GM23338 (cell line): ENCODE results near the gene FGD4. TPM values are rescaled to one million over a fixed set of nuclear protein-coding genes. Genes with fewer than 3 reads are reported as not detected.

Experiments
- ATAC-seq: fragments of 200-7000 bp; cut with Tn5 transposase; 3 replicates; pipeline ENCODE4 v1.9.1; 2020
- DNase-seq: peaks from one replicate; pipeline ENCODE4 v3.0.0-alpha.2; 2015; ENCODE audit warnings: low spot score
- H2AFZ ChIP-seq: fragments of 200-600 bp; sonication (generic); 2 replicates; pipeline ENCODE4 v1.8.0; 2016; ENCODE audit warnings: antibody characterized with exemption, mild to moderate bottlenecking, moderate library complexity
- H3F3A ChIP-seq: fragments of 200-600 bp; sonication (generic); replicated peaks from 2 replicates; pipeline ENCODE4 v1.8.0; 2017; ENCODE audit warnings: antibody characterized with exemption, mixed run types, low read depth
- H3K27ac ChIP-seq: fragments of 200-600 bp; sonication (generic); 2 replicates; pipeline ENCODE4 v1.6.1; 2016; ENCODE audit warnings: low read depth
- H3K27me3 ChIP-seq: fragments of 200-600 bp; sonication (generic); 2 replicates; pipeline ENCODE4 v1.8.0; 2016; ENCODE audit warnings: mild to moderate bottlenecking, mixed run types, moderate library complexity; ENCODE audit not compliant: insufficient read depth
- H3K36me3 ChIP-seq: fragments of 200-600 bp; sonication (generic); 2 replicates; pipeline ENCODE4 v1.8.0; 2016; ENCODE audit warnings: mild to moderate bottlenecking; ENCODE audit not compliant: insufficient read depth
- H3K4me1 ChIP-seq: fragments of 200-600 bp; sonication (generic); 2 replicates; pipeline ENCODE4 v1.8.0; 2016; ENCODE audit warnings: mild to moderate bottlenecking, moderate library complexity; ENCODE audit not compliant: insufficient read depth
- H3K4me2 ChIP-seq: fragments of 200-600 bp; sonication (generic); 2 replicates; pipeline ENCODE4 v1.7.1; 2017; ENCODE audit warnings: mixed run types
- H3K4me3 ChIP-seq: fragments of 200-600 bp; sonication (generic); 2 replicates; pipeline ENCODE4 v1.6.1; 2016; ENCODE audit warnings: mixed run types
- H3K79me2 ChIP-seq: fragments of 200-600 bp; sonication (generic); replicated peaks from 2 replicates; pipeline ENCODE4 v1.8.0; 2017; ENCODE audit warnings: mild to moderate bottlenecking; ENCODE audit not compliant: insufficient read depth
- H3K9me2 ChIP-seq: fragments of 200-600 bp; sonication (generic); 2 replicates; pipeline ENCODE4 v1.8.0; 2017; ENCODE audit not compliant: insufficient read depth
- H4K20me1 ChIP-seq: fragments of 200-600 bp; sonication (generic); replicated peaks from 2 replicates; pipeline ENCODE4 v1.8.0; 2017; ENCODE audit warnings: mild to moderate bottlenecking; ENCODE audit not compliant: insufficient read depth
- H3K27ac Mint-ChIP-seq: 2 replicates; pipeline ENCODE4 v1.8.0; 2020; ENCODE audit warnings: inconsistent platforms, mild to moderate bottlenecking, moderate library complexity, mixed read lengths
- H3K27me3 Mint-ChIP-seq: 3 replicates; pipeline ENCODE4 v1.8.0; 2022; ENCODE audit warnings: low read depth, mild to moderate bottlenecking, moderate library complexity, mixed read lengths, inconsistent platforms; ENCODE audit not compliant: insufficient read depth, poor library complexity
- H3K36me3 Mint-ChIP-seq: 3 replicates; pipeline ENCODE4 v1.8.0; 2021; ENCODE audit warnings: low read depth, mild to moderate bottlenecking, inconsistent platforms, moderate library complexity, mixed read lengths
- H3K4me1 Mint-ChIP-seq: 3 replicates; pipeline ENCODE4 v1.8.0; 2020; ENCODE audit warnings: mild to moderate bottlenecking, inconsistent platforms, mixed read lengths
- H3K4me3 Mint-ChIP-seq: 3 replicates; pipeline ENCODE4 v1.8.0; 2021; ENCODE audit warnings: moderate library complexity, mild to moderate bottlenecking, inconsistent platforms, mixed read lengths
- H3K9me3 Mint-ChIP-seq: 3 replicates; pipeline ENCODE4 v1.8.0; 2020; ENCODE audit warnings: moderate library complexity, mild to moderate bottlenecking, inconsistent platforms, mixed read lengths
- CTCF ChIP-seq, 2 experiments: fragments of 200-600 bp in 1 of 2; sonication (generic) in 1 of 2; conservative IDR thresholded peaks; 2 replicates each; pipeline versions ENCODE4 v1.5.1 to v1.6.1; 2016 to 2017; ENCODE audit warnings: antibody characterized with exemption in 2 of 2, low read depth in 2 of 2, mild to moderate bottlenecking in 2 of 2, moderate library complexity in 1 of 2
- EZH2 ChIP-seq: fragments of 200-600 bp; sonication (generic); IDR thresholded peaks from one replicate; pipeline ENCODE4 v1.8.0; 2017; ENCODE audit warnings: antibody characterized with exemption, mild to moderate bottlenecking, low read depth; ENCODE audit not compliant: unreplicated experiment
- EZH2phosphoT487 ChIP-seq: fragments of 200-600 bp; sonication (generic); IDR thresholded peaks from one replicate; pipeline ENCODE4 v1.8.1; 2018; ENCODE audit warnings: antibody characterized with exemption; ENCODE audit not compliant: unreplicated experiment
- JUNB ChIP-seq: IDR thresholded peaks from one replicate; pipeline ENCODE4 v1.6.1; 2016; ENCODE audit warnings: antibody characterized with exemption; ENCODE audit not compliant: unreplicated experiment
- STAT1 ChIP-seq: IDR thresholded peaks from one replicate; pipeline ENCODE4 v1.6.1; 2016; ENCODE audit warnings: antibody characterized with exemption; ENCODE audit not compliant: unreplicated experiment
- ZNF114 ChIP-seq: fragments of 250-450 bp; sonication (Bioruptor Pico); IDR thresholded peaks from 2 replicates; pipeline ENCODE4 v1.5.0; 2020; ENCODE audit warnings: mild to moderate bottlenecking, moderate library complexity
- ZNF331 ChIP-seq: fragments of 250-450 bp; sonication (Bioruptor Pico); IDR thresholded peaks from 2 replicates; pipeline ENCODE4 v1.5.0; 2020; ENCODE audit warnings: low read depth, mild to moderate bottlenecking, moderate library complexity
- polyA plus RNA-seq: library from polyadenylated mRNA; unstranded; fragments of >200 nt; fragmentation: Nextera tagmentation; extraction: Ambion mirVana; gene quantifications from 2 replicates; pipeline ENCODE4 v1.2.1, GENCODE V29; 2016
- total RNA-seq: library from RNA; depleted of rRNA; stranded (reverse); fragments of >200 nt; shearing (Covaris generic); gene quantifications from 2 replicates; pipeline ENCODE4 v1.2.3, GENCODE V29; 2014
- TF ChIP-seq, protein P1 (sequence below): fragments of 250-450 bp; sonication (Bioruptor Pico); IDR thresholded peaks from 2 replicates; pipeline ENCODE4 v1.5.0; 2020; ENCODE audit warnings: mild to moderate bottlenecking, moderate library complexity
- TF ChIP-seq, protein P2 (sequence below): IDR thresholded peaks from one replicate; pipeline ENCODE4 v1.6.1; 2018; ENCODE audit warnings: antibody characterized with exemption; ENCODE audit not compliant: unreplicated experiment

The FGD4 gene
- total and polyA plus RNA-seq, 2 experiments from 2014 or later, result 24.3 to 54.3 TPM

DNA sequence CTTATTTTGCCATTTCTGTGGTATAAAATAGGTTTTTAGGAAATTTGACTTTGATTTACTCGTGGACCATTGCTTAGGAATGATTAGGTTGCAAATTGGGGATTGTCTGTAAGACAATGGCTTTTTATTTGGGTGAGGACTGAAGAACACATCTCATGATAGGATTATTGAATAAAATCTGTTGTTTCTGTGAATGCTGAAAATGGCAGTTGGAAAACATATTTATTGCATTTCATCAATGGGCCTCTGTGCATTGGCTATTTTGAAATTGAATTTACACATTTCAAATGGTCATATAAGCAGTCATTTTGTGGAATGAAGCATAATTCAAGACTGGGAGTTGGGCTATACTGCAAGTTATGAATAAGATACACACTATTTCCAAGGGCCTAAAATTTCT is 46.0 kb downstream of the FGD4 start:
- H3K4me3 Mint-ChIP-seq, result no peak overlapping the region
- H3K27ac ChIP-seq, result peak overlapping the region; percentile 82; the same call in 1 of the 2 replicates
- DNase-seq, result no peak
- H3K9me2 ChIP-seq, result no peaks in the 10 kb centered on the region
- peak overlapping the region; percentile 56 for H3K4me2 ChIP-seq
- no peak overlapping the region for H2AFZ ChIP-seq
- peaks cover 100% of the 10 kb centered on the region for H3K79me2 ChIP-seq
- H3K27me3 Mint-ChIP-seq, result peaks cover 8% of the 10 kb centered on the region
- no peak overlapping the region for H3K4me3 ChIP-seq
- H3K27me3 ChIP-seq, result no peaks in the 10 kb centered on the region
- H3K36me3 Mint-ChIP-seq, result peaks cover 2% of the 10 kb centered on the region; the same call in 2 of the 3 replicates
- peaks cover 68% of the 10 kb centered on the region for H3K4me1 Mint-ChIP-seq
- no peaks in the 10 kb centered on the region; the same call in 1 of the 2 replicates for H3F3A ChIP-seq
- H4K20me1 ChIP-seq, result peaks cover 18% of the 10 kb centered on the region; the same call in 1 of the 2 replicates
- no peaks in the 10 kb centered on the region for H3K9me3 Mint-ChIP-seq
- TF ChIP-seq ZNF114 (CRISPR knock-in tag), result no peak
- TF ChIP-seq EZH2phosphoT487, result no peak
- ATAC-seq, result no peak
- H3K36me3 ChIP-seq, result no peaks in the 10 kb centered on the region
- H3K4me1 ChIP-seq, result peaks cover 59% of the 10 kb centered on the region
- peak overlapping the region; percentile 47 for H3K27ac Mint-ChIP-seq

GRCh38 chr12:32446316-32447119 is 47.2 kb downstream of the FGD4 start:
- H3K9me3 Mint-ChIP-seq, result no peaks in the 10 kb centered on the region
- Histone ChIP-seq H3F3A (no peaks in the 10 kb centered on the region; the same call in 1 of the 2 replicates), H3K4me3 (no peak overlapping the region), H3K27me3 (no peaks in the 10 kb centered on the region), H4K20me1 (peaks cover 15% of the 10 kb centered on the region; the same call in 1 of the 2 replicates), H3K36me3 (no peaks in the 10 kb centered on the region), H3K4me2 (peak overlapping the region; percentile 56), H3K4me1 (peaks cover 63% of the 10 kb centered on the region), H3K9me2 (no peaks in the 10 kb centered on the region), H3K27ac (peak overlapping the region; percentile 82), H2AFZ (no peak overlapping the region), H3K79me2 (peaks cover 100% of the 10 kb centered on the region)
- ATAC-seq (peak; percentile 9), DNase-seq (no peak)
- peaks cover 8% of the 10 kb centered on the region for H3K27me3 Mint-ChIP-seq
- peaks cover 69% of the 10 kb centered on the region for H3K4me1 Mint-ChIP-seq
- peaks cover 2% of the 10 kb centered on the region; the same call in 2 of the 3 replicates for H3K36me3 Mint-ChIP-seq
- peak overlapping the region; percentile 82 for H3K27ac Mint-ChIP-seq
- no peak overlapping the region; the same call in 2 of the 3 replicates for H3K4me3 Mint-ChIP-seq
- TF ChIP-seq, protein P1, sequence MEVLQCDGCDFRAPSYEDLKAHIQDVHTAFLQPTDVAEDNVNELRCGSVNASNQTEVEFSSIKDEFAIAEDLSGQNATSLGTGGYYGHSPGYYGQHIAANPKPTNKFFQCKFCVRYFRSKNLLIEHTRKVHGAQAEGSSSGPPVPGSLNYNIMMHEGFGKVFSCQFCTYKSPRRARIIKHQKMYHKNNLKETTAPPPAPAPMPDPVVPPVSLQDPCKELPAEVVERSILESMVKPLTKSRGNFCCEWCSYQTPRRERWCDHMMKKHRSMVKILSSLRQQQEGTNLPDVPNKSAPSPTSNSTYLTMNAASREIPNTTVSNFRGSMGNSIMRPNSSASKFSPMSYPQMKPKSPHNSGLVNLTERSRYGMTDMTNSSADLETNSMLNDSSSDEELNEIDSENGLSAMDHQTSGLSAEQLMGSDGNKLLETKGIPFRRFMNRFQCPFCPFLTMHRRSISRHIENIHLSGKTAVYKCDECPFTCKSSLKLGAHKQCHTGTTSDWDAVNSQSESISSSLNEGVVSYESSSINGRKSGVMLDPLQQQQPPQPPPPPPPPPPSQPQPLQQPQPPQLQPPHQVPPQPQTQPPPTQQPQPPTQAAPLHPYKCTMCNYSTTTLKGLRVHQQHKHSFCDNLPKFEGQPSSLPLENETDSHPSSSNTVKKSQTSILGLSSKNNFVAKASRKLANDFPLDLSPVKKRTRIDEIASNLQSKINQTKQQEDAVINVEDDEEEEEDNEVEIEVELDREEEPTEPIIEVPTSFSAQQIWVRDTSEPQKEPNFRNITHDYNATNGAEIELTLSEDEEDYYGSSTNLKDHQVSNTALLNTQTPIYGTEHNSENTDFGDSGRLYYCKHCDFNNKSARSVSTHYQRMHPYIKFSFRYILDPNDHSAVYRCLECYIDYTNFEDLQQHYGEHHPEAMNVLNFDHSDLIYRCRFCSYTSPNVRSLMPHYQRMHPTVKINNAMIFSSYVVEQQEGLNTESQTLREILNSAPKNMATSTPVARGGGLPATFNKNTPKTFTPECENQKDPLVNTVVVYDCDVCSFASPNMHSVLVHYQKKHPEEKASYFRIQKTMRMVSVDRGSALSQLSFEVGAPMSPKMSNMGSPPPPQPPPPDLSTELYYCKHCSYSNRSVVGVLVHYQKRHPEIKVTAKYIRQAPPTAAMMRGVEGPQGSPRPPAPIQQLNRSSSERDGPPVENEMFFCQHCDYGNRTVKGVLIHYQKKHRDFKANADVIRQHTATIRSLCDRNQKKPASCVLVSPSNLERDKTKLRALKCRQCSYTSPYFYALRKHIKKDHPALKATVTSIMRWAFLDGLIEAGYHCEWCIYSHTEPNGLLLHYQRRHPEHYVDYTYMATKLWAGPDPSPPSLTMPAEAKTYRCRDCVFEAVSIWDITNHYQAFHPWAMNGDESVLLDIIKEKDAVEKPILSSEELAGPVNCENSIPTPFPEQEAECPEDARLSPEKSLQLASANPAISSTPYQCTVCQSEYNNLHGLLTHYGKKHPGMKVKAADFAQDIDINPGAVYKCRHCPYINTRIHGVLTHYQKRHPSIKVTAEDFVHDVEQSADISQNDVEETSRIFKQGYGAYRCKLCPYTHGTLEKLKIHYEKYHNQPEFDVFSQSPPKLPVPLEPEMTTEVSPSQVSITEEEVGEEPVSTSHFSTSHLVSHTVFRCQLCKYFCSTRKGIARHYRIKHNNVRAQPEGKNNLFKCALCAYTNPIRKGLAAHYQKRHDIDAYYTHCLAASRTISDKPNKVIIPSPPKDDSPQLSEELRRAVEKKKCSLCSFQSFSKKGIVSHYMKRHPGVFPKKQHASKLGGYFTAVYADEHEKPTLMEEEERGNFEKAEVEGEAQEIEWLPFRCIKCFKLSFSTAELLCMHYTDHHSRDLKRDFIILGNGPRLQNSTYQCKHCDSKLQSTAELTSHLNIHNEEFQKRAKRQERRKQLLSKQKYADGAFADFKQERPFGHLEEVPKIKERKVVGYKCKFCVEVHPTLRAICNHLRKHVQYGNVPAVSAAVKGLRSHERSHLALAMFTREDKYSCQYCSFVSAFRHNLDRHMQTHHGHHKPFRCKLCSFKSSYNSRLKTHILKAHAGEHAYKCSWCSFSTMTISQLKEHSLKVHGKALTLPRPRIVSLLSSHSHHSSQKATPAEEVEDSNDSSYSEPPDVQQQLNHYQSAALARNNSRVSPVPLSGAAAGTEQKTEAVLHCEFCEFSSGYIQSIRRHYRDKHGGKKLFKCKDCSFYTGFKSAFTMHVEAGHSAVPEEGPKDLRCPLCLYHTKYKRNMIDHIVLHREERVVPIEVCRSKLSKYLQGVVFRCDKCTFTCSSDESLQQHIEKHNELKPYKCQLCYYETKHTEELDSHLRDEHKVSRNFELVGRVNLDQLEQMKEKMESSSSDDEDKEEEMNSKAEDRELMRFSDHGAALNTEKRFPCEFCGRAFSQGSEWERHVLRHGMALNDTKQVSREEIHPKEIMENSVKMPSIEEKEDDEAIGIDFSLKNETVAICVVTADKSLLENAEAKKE (CRISPR knock-in tag), result no peak
- TF ChIP-seq CTCF (conservative IDR thresholded peaks at IDR 0.05; ENCODE audit: low read depth in 2 of 2) (no peak), EZH2 (no peak), JUNB (no peak), STAT1 (no peak), ZNF331 (CRISPR knock-in tag) (no peak), ZNF114 (CRISPR knock-in tag) (no peak)
- TF ChIP-seq, protein P2, sequence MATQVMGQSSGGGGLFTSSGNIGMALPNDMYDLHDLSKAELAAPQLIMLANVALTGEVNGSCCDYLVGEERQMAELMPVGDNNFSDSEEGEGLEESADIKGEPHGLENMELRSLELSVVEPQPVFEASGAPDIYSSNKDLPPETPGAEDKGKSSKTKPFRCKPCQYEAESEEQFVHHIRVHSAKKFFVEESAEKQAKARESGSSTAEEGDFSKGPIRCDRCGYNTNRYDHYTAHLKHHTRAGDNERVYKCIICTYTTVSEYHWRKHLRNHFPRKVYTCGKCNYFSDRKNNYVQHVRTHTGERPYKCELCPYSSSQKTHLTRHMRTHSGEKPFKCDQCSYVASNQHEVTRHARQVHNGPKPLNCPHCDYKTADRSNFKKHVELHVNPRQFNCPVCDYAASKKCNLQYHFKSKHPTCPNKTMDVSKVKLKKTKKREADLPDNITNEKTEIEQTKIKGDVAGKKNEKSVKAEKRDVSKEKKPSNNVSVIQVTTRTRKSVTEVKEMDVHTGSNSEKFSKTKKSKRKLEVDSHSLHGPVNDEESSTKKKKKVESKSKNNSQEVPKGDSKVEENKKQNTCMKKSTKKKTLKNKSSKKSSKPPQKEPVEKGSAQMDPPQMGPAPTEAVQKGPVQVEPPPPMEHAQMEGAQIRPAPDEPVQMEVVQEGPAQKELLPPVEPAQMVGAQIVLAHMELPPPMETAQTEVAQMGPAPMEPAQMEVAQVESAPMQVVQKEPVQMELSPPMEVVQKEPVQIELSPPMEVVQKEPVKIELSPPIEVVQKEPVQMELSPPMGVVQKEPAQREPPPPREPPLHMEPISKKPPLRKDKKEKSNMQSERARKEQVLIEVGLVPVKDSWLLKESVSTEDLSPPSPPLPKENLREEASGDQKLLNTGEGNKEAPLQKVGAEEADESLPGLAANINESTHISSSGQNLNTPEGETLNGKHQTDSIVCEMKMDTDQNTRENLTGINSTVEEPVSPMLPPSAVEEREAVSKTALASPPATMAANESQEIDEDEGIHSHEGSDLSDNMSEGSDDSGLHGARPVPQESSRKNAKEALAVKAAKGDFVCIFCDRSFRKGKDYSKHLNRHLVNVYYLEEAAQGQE, result no peak
